GM19324 (cell line): ENCODE data around the gene CISH.

Experiments
- ATAC-seq: cut with Tn5 transposase; IDR thresholded peaks from one replicate; pipeline ENCODE4 v1.9.1; 2021; ENCODE audit warnings: mild to moderate bottlenecking, moderate library complexity; ENCODE audit not compliant: unreplicated experiment, low FRiP score

CISH gene

DNA sequence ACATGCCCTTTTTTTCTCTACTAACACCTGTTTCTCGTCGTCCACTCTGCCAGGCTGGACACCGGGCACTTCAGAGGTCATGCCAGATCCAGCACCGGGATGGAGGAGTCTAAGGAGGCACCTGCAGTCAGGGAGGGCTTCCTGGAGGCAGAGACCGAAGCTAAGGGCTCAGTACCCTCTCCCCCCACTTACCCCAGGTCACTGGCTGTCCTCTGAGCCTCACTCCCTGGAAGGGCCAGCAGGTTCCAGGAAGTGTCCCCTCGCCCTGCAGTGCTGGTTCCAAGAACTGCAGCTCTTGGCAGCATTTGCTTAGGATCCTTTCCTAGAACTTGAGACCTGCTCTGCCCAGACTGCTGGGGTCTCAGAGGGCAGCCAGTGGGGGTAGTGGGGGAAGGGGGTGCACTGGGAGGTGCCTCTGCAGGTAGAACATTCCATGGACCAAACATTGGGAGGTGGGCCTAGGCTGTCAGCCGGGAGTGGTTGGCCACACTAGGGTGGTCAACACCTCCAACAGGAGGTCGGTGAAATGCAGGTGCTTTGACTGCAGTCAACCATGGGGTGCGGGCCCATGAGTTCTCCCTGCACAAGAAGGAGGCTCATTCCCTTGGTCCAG, 11.3 kb downstream of the CISH start:
- no peak for ATAC-seq

- ATAC-seq: no peak
Observed at GRCh38 chr3:50599716-50600118, 11.9 kb downstream of the CISH start.

- no peak for ATAC-seq
Observed at GRCh38 chr3:50599115-50599715, 12.4 kb downstream of the CISH start.

DNA sequence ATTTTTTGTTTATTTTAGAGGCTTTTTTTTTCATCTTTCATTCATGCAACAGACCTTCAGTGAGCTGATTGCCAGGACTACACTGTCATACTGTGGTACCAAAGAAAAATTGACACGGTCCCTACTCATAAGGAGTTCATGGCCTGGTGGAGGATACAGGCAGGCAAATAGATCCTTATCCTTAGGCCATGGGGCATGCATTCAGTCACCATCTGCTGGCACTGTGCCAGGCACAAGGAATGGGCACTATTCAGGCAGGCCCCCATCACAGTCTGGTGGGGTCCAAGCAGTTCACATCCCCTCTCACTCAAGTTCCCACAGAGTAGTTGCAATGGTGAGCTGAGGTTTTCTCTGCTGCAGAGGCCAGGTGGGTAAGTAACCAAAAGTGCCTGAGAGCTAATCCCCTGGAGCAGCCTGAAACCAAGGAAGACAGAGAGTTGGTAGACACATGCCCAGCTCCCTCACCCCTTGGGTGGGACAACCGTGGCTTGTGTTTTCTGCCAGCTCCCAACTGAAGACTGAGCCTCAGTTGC, 17.3 kb downstream of the CISH start:
- no peak for ATAC-seq

DNA sequence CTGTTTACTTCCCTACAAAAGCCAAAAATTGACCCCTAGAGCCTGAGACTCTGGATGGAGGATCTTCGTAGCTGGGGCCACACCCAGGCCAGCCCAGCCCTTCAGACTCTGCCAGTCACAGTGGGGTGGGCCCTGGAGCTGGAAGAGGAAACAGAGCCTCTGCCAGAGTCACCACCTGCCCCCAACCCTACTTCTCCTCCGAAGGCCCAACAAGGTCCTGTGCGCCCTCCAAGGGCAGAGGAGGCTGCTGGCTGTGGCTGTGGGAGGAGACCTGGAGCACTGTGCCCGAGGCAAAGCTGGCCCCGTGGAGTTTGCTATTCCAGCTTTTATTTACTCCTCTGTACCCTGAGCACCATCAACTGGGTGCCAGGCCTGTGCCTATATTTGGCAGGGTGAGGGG, 19.0 kb downstream of the CISH start:
- ATAC-seq: no peak

- ATAC-seq: no peak
Observed at GRCh38 chr3:50591196-50591741, 20.3 kb downstream of the CISH start.

DNA sequence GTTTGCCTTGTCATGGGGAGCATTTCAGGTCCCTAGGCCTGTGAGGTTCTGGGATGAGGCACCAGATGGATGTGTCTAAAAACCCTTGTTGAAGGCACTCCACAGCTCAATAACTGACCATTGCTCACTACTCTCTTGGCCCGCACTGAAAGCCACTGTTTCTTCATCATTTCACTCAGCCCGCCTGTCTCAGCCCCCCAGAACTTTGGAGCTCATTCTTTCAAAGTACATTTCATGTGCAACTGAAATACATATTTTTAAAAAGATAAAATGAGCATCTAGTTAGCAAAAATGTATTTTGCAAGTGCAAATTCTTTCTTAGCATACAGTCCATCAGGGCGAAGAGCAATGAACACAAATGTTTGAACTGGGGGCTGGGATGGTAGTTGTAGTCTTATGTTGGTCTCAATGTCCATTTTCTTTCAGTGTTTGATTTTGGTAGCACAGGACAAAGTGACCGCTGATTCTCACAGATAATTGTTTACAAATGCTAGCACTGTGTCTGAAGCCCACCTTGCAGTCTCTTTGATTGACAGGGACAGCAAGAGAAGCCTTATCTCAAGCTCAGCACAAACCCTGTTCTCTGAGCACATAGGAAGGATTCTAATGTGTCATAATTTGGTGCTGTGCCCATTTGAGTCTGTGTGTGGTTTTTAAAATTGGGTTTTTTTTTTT, 22.7 kb downstream of the CISH start:
- no peak for ATAC-seq

DNA sequence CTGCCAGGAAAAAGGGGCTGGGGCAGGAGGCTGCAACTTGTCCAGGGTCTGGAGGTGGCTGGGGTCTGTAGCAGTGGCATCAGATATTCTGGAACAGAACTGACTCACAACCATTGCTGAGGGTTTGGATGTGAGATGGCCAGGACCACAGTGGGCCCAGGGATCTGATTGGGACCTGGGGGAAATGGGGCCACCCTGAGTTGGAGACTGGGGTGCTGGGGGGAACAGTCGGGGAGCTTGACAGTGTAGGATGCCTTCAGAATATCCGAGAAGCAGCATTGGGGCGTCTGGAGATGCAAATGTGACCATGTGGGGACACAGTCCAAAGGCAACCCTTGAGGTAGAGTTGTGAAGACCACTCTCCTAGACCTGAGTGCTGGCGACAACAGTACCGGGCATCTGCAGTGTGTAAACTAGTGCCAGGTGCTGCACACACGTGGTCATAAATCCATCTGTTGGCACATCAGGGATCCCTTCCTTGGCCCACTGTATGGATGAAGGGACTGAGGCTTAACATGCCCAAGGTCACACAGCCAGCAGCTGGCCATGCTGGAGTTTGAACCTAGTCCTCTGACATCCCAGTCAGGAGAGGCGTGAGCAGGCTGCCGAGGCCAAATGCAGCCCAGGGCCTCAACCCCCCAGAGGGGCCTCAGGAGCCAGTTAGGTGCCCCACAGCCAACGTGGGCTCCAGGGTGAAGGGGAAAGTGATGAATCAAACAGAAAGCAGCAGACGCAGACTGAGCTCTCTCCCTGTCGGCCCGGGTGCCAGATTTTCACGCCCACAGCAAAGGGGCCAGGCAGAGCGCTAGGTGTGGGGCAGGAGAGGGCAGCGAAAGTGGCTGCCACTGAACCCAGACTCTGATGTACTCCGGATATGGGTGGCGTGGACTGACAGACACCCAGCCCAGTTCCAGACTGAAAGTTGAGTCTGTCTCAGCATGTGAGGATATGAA, 23.5 kb downstream of the CISH start:
- ATAC-seq: no peak

DNA sequence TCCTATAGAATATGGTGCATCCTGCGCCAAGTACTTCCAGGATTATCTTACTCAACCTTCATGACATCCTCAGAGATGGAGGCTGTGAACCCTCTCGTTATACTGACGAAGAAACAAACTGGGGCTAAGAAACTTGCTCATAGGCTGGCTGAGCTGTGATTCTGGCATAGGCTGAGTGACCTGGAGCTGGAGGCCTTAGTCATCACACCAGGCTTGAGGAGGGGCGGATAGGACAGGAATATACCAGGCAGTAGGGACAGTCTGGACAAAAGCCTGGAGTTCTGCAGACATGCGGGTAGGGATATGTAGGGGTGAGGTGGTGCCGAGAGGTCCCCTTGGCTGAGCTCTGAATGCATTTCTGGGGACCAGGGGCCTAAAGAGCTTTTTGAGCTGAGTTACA, 24.2 kb downstream of the CISH start:
- no peak for ATAC-seq

DNA sequence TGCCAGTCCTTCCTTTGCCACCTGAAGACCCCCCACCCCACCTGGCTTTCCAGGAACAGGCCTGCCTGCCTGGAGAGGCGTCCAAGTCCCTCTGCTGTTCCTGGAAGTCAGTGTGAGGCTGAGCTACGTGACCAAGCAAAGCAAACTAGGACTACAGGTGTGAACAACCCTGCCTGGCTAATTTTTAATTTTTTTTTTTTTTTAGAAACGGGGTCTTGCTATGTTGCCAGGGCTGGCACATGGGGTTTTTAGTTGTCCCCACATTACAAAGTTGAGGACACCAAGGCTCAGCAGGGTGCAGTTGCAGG, 24.9 kb downstream of the CISH start:
- no peak for ATAC-seq

DNA sequence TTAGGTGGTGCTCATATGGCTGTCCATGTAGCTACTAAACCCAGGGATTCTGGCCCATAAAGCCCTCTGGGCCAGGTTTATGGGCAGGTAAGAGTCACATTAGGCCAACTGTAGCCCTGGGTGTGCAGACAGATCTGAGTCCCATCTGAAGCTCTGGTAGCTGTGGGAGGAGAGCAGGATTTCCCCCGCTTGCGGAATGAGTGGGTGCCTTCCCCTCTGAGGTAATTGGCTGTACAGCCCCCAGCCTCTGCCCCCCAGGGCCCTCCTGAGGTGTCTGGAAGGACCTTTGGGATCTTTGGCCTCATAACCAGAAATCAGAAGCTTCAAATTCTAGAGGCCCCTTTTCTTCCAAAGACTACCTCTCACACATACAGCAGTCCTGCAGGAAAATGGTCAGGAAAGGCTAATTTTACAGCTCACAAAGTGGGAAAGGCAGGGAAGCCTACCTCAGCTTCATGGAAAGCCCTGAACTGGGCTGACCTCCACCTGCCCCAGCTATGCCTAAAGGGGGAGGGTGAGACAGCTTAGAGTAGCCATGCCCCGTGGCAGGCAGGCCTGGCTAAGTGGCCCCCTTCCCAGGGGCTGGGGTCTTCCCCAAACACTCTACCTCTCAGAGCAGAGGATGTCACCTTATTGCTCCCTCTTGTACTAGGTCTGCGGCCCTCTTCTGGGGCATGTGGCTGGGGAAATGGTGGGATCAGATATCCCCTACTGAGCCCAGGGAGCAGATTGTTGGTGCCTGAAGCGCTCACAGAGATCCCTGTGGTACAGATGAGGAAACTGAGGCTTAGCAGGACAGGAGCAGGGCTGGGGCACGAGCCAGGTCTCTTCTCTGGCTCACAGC, 25.4 kb downstream of the CISH start:
- ATAC-seq: no peak

- no peak for ATAC-seq
Observed at GRCh38 chr3:50584391-50584790, 27.2 kb downstream of the CISH start.

DNA sequence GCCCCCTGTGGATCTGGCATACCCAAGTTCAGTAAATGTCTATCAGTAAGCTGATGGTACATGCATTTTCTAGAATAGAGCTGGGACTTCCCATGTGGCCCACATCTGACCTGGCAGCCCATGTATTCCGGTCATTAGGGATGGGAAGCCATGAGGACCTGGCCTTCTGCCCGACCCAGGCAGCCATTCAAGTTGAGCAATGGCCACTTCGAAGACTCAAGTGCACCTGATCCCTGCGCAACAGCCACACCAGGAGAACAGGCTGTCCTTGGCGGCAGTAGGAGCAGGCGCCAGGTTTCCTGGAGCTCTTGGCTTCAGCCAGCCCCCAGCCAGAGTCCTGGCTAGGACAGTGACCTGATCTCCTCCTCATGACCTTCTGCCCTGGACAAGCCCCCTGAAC, 27.7 kb downstream of the CISH start:
- ATAC-seq: no peak

DNA sequence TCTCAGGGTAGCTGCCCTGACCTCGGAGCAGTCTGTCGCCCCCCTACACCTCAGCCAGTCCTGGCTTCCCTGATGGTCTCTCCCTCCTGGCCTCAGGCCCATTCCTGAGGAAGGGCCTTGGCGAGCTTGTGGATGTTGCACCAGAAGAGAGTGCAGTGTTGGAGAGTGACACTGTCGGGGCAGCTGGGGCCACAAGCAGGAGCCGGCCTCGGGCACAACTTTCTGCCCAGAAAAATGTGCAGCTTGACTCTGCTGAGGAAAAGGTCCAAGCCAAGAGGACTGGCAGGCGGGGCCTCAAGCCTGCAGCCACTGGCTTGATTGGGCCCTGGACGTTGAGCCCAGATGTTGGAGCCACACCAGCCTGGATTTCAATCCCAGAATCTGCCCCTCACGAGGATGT, 29.5 kb downstream of the CISH start:
- no peak for ATAC-seq

- ATAC-seq: no peak
Observed at GRCh38 chr3:50581459-50581842, 30.1 kb downstream of the CISH start.

DNA sequence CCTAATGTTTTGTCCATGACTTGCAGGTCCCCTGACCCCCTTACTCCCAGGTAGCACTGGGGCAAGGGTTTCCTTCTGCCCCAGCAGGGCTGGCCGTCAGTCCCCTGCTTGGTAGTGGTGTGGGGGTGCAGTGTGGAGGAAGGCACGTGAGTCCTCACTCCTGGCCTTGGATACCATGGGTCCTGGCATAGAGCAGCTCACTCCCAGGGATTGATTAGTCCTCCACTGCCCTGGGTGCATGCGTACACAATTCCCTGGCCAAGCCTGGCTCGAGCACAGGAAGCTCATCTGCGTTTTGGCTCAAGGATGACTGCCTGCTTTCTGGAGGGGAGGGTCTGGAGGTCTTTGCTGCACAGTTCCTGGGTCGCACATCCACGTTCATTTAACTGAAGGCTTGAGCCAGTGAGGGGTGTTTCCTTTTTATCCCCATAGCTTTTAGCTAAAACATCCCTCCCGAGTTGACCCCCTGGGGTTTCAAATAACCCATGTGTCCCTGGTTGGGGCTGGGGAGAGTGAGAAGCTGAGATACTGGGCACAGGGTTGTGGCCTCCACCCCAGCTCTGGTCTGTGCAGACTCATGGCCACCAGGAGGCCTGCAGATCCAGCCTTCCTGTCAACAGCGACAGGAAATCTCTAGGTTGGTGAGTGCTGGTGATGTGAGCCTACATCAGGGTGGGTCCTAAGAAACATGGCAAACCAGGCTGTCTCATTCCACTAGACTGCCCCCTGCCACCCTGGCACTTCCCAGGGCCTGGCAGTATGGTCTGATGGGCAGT, 30.7 kb downstream of the CISH start:
- no peak for ATAC-seq

DNA sequence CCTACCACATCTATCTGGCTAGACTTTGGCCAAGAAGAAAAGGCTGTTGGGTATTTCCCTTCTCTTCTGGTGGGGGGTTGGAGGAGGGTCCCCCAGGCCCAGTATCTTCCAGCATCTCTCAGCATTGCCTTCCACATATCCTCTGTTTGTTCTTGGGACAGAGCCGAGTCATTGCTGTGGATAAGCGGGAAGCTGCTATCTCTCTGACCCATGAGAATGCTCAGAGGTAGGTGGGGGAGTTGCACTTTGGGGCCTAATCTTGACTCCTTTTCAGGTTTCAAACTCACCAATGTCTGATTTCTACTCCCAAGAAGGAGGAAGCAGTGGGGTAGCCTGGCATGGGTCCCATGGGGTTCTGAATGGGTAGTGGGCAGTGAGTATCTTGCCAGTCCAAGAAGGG, 34.2 kb downstream of the CISH start:
- ATAC-seq: no peak

- ATAC-seq: no peak
Observed at GRCh38 chr3:50575372-50575771, 36.2 kb downstream of the CISH start.

DNA sequence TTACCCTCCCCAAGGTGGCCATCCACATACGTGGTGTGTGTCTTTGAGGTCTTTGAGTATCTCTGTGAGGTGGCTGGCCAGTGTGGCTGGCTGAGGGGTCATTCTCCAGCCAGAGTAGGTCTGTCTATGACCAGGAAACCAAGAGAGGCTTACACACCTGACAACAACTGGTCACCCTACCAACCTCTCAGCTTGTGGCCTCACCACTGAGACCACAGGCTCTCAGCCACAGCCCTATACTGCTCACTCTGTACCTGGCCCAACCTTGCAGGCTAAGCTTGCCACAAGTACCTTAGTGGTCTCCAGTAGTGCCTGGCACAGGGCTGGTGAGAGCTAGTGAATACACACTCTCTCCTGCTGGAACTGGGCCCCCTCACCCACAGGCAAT, 37.1 kb downstream of the CISH start:
- no peak for ATAC-seq
